SK-N-SH treated with all-trans-retinoic acid at 6 μM for 48 hours (cell line): Measurements from ENCODE around the gene SLC66A3.

Experiments used
- ATAC-seq: fragments of 200-7000 bp; cut with Tn5 transposase; 3 replicates; pipeline ENCODE4 v1.9.1; 2020; ENCODE audit warnings: mild to moderate bottlenecking, moderate library complexity
- ARNTL ChIP-seq: fragments of 450-650 bp; formaldehyde crosslinking; IDR thresholded peaks from 2 replicates; pipeline ENCODE4 v1.5.0; 2020; ENCODE audit warnings: low read depth, mild to moderate bottlenecking, moderate library complexity, borderline replicate concordance
- BACH2 ChIP-seq: fragments of 250-450 bp; sonication (Bioruptor Pico); IDR thresholded peaks from 2 replicates; pipeline ENCODE4 v1.9.0; 2021; ENCODE audit warnings: mild to moderate bottlenecking, borderline replicate concordance
- CREB5 ChIP-seq: fragments of 250-450 bp; sonication (Bioruptor Pico); IDR thresholded peaks from 2 replicates; pipeline ENCODE4 v1.5.1; 2020; ENCODE audit warnings: low read depth, mild to moderate bottlenecking, moderate library complexity
- CSDC2 ChIP-seq: fragments of 250-450 bp; sonication (Bioruptor Pico); IDR thresholded peaks from 2 replicates; pipeline ENCODE4 v1.5.0; 2020; ENCODE audit warnings: mild to moderate bottlenecking, moderate library complexity
- CSRNP3 ChIP-seq: fragments of 250-450 bp; sonication (Bioruptor Pico); IDR thresholded peaks from 2 replicates; pipeline ENCODE4 v1.5.1; 2021; ENCODE audit warnings: mild to moderate bottlenecking, moderate library complexity
- ESRRG ChIP-seq: fragments of 250-450 bp; sonication (Bioruptor Pico); IDR thresholded peaks from 2 replicates; pipeline ENCODE4 v1.6.1; 2021; ENCODE audit warnings: mild to moderate bottlenecking
- GLIS3 ChIP-seq: fragments of 250-450 bp; sonication (Bioruptor Pico); IDR thresholded peaks from 2 replicates; pipeline ENCODE4 v1.5.0; 2020; ENCODE audit warnings: mild to moderate bottlenecking, moderate library complexity
- ISL1 ChIP-seq: fragments of 250-450 bp; sonication (Bioruptor Pico); IDR thresholded peaks from 2 replicates; pipeline ENCODE4 v2.1.2; 2022; ENCODE audit warnings: mild to moderate bottlenecking, moderate library complexity
- OSR1 ChIP-seq: fragments of 250-450 bp; sonication (Bioruptor Pico); IDR thresholded peaks from 2 replicates; pipeline ENCODE4 v1.8.0; 2022; ENCODE audit warnings: moderate library complexity, mild to moderate bottlenecking, inconsistent platforms
- PATZ1 ChIP-seq: fragments of 250-450 bp; sonication (Bioruptor Pico); IDR thresholded peaks from 2 replicates; pipeline ENCODE4 v1.8.0; 2020; ENCODE audit warnings: mild to moderate bottlenecking, moderate library complexity, borderline replicate concordance
- POU6F1 ChIP-seq: fragments of 250-450 bp; sonication (Bioruptor Pico); IDR thresholded peaks from 2 replicates; pipeline ENCODE4 v1.8.0; 2021; ENCODE audit warnings: low read depth, mild to moderate bottlenecking, moderate library complexity, borderline replicate concordance
- PPARA ChIP-seq: fragments of 250-450 bp; sonication (Bioruptor Pico); IDR thresholded peaks from 2 replicates; pipeline ENCODE4 v1.5.0; 2020; ENCODE audit warnings: mild to moderate bottlenecking, borderline replicate concordance
- RARB ChIP-seq: fragments of 250-450 bp; sonication (Bioruptor Pico); IDR thresholded peaks from 2 replicates; pipeline ENCODE4 v1.8.0; 2021; ENCODE audit warnings: mild to moderate bottlenecking, moderate library complexity
- SNAI2 ChIP-seq: fragments of 250-450 bp; sonication (Bioruptor Pico); IDR thresholded peaks from 2 replicates; pipeline ENCODE4 v1.5.0; 2020; ENCODE audit warnings: mild to moderate bottlenecking, moderate library complexity
- TCF4 ChIP-seq: fragments of 250-450 bp; sonication (Bioruptor Pico); IDR thresholded peaks from 2 replicates; pipeline ENCODE4 v1.8.0; 2021; ENCODE audit warnings: mild to moderate bottlenecking, moderate library complexity, borderline replicate concordance
- TOX ChIP-seq: fragments of 250-450 bp; sonication (Bioruptor Pico); IDR thresholded peaks from 2 replicates; pipeline ENCODE4 v1.8.0; 2021; ENCODE audit warnings: mild to moderate bottlenecking, moderate library complexity, borderline replicate concordance
- TSHZ2 ChIP-seq: fragments of 250-450 bp; sonication (Bioruptor Pico); IDR thresholded peaks from 2 replicates; pipeline ENCODE4 v1.5.0; 2020; ENCODE audit warnings: mild to moderate bottlenecking, moderate library complexity
- ZC3H10 ChIP-seq: fragments of 250-450 bp; sonication (Bioruptor Pico); IDR thresholded peaks from 2 replicates; pipeline ENCODE4 v1.5.1; 2021; ENCODE audit warnings: mild to moderate bottlenecking, moderate library complexity
- ZFP3 ChIP-seq: fragments of 250-450 bp; sonication (Bioruptor Pico); IDR thresholded peaks from 2 replicates; pipeline ENCODE4 v1.5.0; 2020; ENCODE audit warnings: mild to moderate bottlenecking, moderate library complexity
- ZFP30 ChIP-seq: fragments of 450-650 bp; formaldehyde crosslinking; IDR thresholded peaks from 2 replicates; pipeline ENCODE4 v1.5.0; 2022; ENCODE audit warnings: mild to moderate bottlenecking, moderate library complexity
- ZNF565 ChIP-seq: fragments of 450-650 bp; formaldehyde crosslinking; conservative IDR thresholded peaks from 2 replicates; pipeline ENCODE4 v1.5.0; 2020; ENCODE audit warnings: low read depth, mild to moderate bottlenecking, moderate library complexity
- ZNF70 ChIP-seq: fragments of 450-650 bp; formaldehyde crosslinking; IDR thresholded peaks from 2 replicates; pipeline ENCODE4 v1.5.0; 2020; ENCODE audit warnings: mild to moderate bottlenecking, moderate library complexity
- ZNF8 ChIP-seq: fragments of 450-650 bp; formaldehyde crosslinking; IDR thresholded peaks from 2 replicates; pipeline ENCODE4 v1.5.0; 2020; ENCODE audit warnings: mild to moderate bottlenecking, moderate library complexity

Gene SLC66A3

GRCh38 chr2:11134349-11134748 is 20.9 kb upstream of the SLC66A3 start:
- no peak for TF ChIP-seq ZNF565 (CRISPR knock-in tag)
- no peak for TF ChIP-seq TSHZ2 (CRISPR knock-in tag)
- TF ChIP-seq ZC3H10: no peak
- TF ChIP-seq TOX (CRISPR knock-in tag): no peak
- no peak for TF ChIP-seq CSDC2 (CRISPR knock-in tag)
- no peak for TF ChIP-seq ZNF8
- no peak for TF ChIP-seq ZFP30 (CRISPR knock-in tag)
- TF ChIP-seq ZNF70 (CRISPR knock-in tag): no peak
- no peak for TF ChIP-seq BACH2 (CRISPR knock-in tag)
- TF ChIP-seq CREB5 (CRISPR knock-in tag): no peak
- TF ChIP-seq OSR1 (CRISPR knock-in tag): no peak
- TF ChIP-seq TCF4: no peak
- TF ChIP-seq ESRRG (CRISPR knock-in tag): no peak
- TF ChIP-seq GLIS3 (CRISPR knock-in tag): no peak
- ATAC-seq: no peak

- ATAC-seq: peak; percentile 91
- no peak for TF ChIP-seq TOX (CRISPR knock-in tag)
- TF ChIP-seq PATZ1: peak; percentile 45; the same call in 1 of the 2 replicates
- peak; percentile 72 for TF ChIP-seq ZFP3 (CRISPR knock-in tag)
- TF ChIP-seq ZFP30 (CRISPR knock-in tag): no peak
- TF ChIP-seq ZNF70 (CRISPR knock-in tag): no peak
- TF ChIP-seq CSDC2 (CRISPR knock-in tag): no peak
- TF ChIP-seq TCF4: 0 out of 2 replicates have a peak, but pooled peaks have one; percentile 24
- TF ChIP-seq OSR1 (CRISPR knock-in tag): no peak
- no peak for TF ChIP-seq BACH2 (CRISPR knock-in tag)
- 0 out of 2 replicates have a peak, but pooled peaks have one; percentile 21 for TF ChIP-seq POU6F1 (CRISPR knock-in tag)
- TF ChIP-seq SNAI2 (CRISPR knock-in tag): 0 out of 2 replicates have a peak, but pooled peaks have one; percentile 54
- no peak for TF ChIP-seq ZC3H10
- no peak for TF ChIP-seq ZNF565 (CRISPR knock-in tag)
- no peak for TF ChIP-seq CSRNP3 (CRISPR knock-in tag)
- no peak for TF ChIP-seq RARB (CRISPR knock-in tag)
- TF ChIP-seq ISL1 (CRISPR knock-in tag): peak; percentile 87
- TF ChIP-seq ZNF8: no peak
- peak; percentile 42; the same call in 1 of the 2 replicates for TF ChIP-seq CREB5 (CRISPR knock-in tag)
- no peak for TF ChIP-seq PPARA (CRISPR knock-in tag)
- no peak for TF ChIP-seq GLIS3 (CRISPR knock-in tag)
- no peak for TF ChIP-seq ESRRG (CRISPR knock-in tag)
- no peak for TF ChIP-seq ARNTL (CRISPR knock-in tag)
- no peak; the same call in 1 of the 2 replicates for TF ChIP-seq TSHZ2 (CRISPR knock-in tag)
- TF ChIP-seq, all 23 proteins: peak for 7
These were observed 14.8 kb upstream of the SLC66A3 start for GRCh38 chr2:11140492-11140891.
